ENCODE results near the gene SRRM4.
"Not testable (repeated sequence)": the region's sequence is repeated elsewhere in the genome, so short reads cannot be mapped to it uniquely, and the experiment has no call there.

SRRM4 gene

DNA sequence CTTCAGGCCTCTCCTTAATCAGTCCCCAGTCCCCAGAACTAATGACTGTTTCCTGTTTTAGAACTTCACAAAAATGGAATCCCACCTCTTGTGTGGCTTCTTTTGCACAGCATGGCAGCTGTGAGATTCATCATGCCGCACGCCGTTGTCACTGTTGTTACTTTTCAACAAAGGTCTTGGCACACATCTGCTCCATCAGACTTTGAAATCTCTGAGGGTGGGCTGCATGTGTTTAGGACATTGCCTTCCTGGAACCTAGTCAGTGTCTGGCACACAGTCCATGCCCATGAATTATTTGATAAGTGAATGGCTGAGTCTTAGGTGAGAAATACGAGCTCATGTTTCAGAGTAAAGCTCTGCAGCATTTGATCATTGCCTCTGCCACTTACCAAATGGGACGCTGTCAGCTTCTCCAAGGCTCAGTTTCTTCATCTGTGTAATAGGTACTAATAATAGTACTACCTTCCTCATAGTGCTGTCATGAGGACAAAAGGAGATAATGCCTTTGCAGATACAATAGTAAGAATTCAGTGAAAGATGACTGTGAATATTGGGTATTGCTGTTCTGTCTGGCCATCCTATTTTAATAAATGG, 90.4 kb downstream of the SRRM4 start:
- DNase-seq: no peak

DNA sequence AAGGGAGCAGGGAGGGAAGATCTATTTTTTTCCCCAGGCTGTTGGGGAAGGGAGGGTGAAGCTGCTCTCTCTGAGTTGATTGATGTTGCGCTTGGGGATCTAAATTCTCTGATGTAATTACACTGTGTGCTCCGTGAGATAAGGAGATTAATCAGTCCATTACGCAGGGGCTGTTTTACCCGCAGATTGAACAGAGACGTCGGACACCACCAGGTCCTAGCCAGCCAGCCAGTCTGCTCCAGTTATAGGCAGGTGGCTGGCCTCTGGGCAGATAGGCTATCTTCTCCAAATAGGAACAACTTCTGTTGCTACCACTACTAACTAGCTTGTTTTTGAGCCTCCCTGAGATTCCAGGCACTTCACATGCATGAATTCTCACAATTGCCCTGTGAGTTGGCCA, 91.1 kb downstream of the SRRM4 start:
- no peak for DNase-seq

DNA sequence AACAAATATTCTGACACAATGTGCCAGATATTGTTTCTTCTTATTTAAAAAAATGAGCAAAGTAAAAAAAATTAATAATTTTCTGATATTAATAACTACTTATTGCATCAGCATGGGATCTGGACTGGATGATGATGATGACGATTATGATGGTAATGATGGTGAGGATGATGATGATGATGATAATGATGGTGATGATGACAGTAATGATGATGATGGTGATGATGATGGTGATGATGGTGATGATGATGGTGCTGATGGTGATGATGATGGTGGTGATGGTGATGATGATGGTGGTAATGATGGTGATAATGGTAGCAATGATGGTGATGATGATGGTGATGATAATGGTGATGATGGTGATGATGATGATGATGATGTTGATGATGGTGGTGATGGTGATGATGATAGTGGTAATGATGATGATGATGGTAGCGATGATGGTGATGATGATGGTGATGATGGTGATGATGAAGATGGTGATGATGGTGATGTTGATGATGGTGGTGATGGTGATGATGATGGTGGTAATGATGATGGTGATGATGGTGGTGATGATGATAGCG, 94.0 kb downstream of the SRRM4 start:
- no peak for DNase-seq

DNA sequence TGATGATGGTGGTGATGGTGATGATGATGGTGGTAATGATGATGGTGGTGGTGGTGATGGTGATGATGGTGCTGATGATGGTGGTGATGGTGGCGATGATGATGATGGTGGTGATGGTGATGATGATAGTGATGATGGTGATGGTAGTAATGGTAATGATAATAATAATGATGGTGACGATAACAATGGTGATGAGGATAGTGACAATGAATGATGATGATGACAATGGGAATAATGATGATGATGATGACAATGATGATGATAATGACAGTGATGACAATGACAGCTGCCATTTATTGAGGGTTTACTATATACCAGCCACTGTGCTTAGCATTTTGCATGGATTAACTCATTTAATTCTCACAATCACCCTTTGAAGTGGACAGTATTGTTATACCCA, 94.6 kb downstream of the SRRM4 start:
- DNase-seq: no peak

DNA sequence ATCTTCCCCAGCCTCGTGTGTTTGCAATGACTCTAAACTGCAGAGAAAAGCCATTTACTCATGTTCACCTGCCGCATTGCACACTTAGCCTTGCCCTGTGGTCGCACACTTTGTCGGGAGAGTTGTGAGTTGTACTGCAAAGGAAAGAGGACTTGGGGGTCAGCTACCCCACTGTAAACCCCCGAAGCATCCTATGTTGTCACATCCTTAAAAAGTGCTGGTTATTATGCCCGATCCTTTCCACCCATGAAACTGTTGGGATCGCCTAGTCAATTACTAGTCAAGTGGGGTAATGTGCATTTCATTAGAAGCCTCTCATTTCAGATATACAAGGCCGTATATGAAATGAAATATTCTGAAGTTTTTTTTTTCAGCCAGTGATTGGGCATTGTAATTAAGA, 98.2 kb downstream of the SRRM4 start:
- DNase-seq: no peak

DNA sequence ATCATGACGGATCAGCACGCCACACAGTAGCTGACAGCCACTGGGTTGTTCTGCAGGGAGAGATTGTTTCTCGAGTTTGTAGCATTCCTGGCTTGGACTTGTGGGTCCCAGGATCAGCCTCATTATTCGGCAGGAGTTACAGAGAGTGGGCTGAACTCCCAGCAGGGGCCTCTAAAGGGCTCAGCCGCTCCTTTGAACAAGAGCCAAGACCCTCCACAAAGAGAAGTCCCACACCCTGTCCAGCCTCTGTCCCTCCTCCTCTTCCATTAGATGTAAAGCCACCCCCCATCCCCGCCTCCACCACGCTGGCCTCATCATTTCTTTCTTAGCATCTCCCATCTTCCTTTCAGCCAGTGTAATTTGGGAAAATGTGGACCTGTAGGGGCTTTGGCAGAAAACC, 100.7 kb downstream of the SRRM4 start:
- no peak for DNase-seq

DNA sequence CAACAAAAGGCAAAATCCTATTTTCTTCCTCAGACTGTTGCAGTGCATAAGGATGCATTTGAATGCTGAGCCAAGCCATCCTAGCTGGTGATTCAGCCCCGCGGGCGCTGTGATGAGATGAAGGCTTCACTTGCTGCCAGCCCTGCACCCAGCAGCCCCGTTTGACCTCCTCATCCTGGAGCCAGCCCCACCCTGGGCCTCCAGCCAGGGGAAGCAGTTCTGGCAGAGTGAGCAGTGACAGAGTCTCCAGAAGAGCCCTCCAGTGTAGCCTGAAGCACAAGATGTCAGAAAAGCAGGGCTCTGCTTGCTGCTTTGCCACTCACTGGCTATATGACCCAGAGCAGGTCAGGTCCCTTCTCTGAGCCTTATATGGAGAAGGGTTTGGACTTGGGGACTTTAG, 101.2 kb downstream of the SRRM4 start:
- peak; percentile 39 for DNase-seq

DNA sequence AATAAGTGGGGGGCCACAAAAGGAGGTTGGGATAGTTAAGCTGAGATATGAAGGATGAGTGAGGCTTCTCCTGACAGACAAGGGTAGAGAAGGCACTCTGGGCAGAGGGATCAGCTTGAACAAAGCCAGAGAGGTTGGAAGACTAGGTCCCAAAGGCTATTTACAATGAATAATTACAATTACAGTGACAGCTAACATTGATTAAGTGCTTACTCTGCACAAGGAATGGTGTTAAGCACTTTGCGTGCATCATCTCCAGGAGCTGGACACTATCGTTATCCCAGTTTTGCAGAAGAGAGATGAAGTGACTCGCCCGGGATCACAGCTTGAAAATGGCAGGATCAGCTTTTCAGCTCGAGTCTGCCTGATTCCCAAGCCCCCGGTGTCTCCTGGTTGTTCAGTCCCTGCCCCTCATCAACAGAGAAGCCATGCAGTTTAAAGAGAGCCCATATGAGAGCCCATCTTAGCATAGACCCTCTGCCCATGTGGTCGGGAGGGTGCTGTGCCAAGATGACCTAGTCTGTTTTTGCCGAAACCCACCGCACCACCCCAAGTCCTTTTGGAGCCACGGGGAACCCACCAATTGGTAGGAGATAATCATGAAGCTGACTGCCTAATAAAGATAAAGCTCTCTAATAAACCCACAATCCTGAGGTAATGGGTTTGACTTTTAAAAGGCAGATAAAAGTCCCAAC, 107.5 kb downstream of the SRRM4 start:
- no peak for DNase-seq

DNA sequence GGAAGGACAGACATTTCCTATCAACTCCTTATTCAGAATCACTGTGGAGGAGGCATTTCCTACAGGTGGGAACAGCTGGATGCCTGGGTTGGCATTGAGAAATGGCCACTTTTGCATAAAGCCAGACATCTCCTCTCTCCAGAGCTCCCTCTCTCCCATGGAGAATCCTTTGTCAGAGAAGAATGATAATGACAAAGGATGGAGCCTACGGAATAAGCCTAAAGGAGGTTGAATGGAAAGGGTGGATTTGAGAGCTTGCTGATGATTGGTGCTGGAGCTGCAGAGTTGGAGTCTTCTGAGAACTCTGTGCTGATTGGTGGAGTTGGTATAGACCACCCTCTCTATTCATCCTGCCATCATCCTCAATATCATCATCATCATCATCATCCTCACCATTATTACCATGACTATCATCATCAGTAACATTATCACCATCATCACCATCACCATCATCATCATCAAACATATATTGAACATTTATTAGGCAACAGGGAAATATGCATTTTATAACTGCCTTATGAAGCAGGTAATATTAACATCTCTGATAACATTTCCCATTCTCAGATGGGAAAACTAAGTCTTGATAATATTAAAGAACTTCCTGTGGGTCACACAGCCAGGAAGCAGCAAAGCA, 108.2 kb downstream of the SRRM4 start:
- DNase-seq: no peak

DNA sequence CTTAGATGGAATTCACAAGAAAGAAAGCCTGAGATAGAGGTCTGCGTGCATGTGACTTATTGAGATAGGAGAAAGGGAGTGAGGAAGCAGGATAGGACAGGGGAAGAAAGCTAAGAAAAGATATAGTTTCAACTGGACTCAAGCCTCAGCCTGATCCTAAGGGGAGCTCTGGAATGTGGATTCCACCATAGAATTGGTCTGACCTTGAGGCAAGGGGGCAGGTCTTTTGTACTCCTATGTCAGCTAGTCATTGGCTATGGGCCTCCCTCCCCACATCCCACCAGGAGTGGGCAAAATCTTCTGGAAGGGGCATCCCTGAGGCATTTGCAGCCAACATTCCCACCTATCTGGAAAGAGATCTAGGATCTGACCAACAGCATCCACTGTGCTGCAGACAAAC, 108.9 kb downstream of the SRRM4 start:
- DNase-seq: no peak

DNA sequence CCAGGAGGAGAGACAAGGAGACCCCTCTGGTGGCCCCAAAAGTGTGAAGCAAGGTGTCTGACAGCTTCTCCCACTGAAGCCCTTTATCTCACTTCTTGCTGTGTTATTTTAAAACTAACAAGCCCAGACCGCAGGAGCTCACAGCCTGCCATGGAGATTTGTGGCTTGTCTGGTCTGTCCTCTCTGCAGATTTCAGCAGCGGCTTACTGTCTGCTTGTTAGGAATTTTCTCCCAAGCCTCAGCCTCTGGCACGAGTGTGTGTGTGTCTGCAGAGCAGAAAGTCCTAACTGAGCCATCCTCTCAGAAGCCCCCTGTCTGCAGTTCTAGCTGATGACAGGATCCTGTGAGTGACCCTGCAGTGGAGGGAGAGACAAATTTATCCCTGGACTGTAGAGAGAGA, 109.5 kb downstream of the SRRM4 start:
- DNase-seq: no peak

DNA sequence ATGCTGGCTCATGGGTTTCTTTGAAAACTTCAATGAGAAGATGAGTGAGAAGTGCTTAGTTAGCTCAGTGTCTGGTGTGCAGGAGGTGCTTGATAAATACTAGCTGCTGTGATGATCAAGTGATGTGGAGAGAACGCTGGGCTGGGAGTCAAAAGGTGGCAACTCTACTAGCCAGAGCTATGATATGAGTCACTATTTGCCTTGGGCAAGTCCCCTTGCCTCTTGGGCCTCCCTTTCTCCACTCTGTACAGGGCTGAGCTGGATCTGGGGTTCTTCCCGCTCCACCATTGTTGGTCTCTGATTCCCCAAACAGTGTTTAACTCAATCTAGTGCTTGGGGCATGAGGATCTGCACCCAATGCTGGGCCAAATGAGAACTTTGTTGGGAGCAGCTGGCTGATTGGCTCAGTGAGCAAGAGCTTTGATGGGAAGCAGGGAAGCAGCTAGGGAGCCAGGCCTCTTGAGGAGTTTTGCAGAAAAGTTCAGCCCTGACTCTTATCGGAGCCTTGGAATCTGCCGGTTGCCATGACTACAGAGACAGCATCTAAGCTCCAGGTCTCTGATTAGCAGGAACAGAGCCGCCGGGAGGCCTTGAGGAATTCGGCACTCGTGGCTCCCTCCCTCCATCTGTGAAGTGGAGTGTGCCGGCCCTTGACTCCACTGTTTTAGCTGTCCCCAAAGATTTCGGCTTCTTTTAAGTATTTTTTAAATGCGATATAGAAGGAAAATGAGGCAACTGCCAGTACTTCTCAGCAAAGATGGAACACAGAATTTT, 115.3 kb downstream of the SRRM4 start:
- peak; percentile 43 for DNase-seq

DNA sequence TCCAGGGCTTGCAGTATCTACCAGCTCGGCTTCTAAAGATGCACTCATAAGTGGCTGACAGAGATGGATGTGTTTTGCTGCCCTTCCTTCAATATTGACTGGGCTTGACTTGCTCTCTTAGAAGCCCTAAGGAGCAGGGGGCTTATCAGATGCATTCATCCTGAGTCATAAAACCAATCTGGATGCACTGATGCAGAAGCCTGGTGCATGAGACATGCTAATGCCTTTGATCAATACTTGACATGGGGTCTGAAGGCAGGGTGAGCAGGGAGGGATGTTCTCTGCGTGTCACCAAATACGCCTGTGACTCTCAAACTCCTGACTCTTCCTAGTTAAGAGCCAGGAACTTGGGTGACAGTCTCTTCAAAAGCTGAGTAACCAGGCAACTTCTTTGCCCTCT, 119.6 kb downstream of the SRRM4 start:
- peak; percentile 54 for DNase-seq

DNA sequence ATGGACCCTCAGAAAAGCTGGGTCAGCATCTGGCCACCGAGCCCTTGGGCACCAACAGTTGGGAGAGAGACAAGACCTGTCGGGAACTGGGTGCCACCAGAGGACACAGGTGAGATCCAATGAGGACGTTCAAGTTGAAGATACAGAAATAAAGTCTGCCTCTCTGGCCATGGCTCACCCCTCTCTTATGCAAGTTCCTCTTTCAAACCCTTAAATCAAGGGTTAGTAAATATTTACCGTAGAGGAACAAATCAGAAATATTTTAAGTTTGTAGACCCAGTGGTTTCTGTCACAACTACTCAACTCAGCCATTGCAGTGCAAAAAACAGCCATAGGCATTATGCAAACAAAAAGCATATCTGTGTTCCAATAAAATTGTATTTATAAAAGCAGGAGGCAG, 120.9 kb downstream of the SRRM4 start:
- no peak for DNase-seq

DNA sequence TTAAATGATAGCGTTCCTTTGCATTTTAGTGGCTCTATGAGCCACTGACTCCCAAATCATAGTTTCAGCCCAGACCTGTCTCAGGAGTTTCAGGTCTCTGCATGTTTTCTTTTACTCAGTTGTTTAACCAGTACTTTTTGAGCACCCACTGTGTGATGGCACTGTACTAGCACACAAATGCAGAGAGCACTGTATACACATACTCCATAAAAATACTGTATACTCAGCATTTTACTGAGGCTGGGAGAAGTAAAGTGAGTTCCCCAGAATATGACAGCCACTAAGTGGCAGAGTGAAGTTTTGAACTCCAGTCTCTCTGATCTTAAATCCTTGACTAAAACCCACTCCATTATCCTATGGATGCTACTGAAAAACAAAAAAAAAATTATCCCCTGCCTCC, 121.4 kb downstream of the SRRM4 start:
- no peak for DNase-seq

DNA sequence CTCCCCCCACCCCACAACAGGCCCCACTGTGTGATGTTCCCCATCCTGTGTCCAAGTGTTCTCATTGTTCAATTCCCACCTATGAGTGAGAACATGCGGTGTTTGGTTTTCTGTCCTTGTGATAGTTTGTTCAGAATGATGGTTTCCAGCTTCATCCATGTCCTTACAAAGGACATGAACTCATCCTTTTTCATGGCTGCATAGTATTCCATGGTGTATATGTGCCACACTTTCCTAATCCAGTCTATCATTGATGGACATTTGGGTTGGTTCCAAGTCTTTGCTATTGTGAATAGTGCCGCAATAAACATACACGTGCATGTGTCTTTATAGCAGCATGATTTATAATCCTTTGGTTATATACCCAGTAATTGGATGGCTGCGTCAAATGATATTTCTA, 123.6 kb downstream of the SRRM4 start:
- DNase-seq: not testable (repeated sequence)

DNA sequence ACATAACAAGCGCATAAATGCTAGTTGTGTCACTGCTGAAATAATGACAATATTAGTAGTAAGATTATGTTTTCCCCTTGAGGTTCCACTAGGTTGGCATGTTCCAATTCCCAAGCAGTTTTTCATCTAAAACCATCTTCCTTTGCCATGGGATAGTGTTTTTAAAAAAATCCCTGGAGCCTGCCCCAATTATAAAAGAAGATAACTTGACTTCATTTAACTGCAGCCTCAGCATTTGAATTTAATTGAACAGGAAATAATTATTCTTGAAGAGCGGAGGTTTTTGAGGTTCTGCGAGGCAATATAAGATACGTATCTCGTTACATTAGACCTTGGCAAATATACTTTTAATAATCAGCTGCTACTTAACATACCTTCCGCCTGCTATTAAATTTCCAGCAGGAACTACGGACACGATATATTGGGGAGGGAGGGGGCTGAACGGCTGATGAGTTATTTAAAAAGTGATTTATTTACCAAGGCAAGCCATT, 132.2 kb downstream of the SRRM4 start:
- DNase-seq: no peak

DNA sequence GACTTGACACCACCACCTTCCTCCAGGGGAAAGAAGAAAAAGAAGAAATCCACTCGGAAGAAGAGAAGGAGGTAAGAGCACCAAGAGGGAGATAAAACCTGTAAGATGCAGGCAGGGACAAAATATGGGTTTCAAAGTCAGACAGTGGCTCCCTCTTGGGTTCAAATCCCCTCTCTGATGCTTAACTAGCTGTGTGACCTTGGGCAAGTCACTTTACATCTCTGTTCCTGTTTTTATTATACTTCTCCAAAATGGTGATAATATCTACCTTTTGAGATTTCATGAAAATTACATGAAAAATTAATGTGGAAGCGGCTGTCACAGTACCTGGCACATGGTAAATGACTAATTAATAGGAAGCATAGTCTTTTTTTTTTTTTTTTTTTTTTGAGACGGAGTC, 133.0 kb downstream of the SRRM4 start:
- DNase-seq: no peak

DNA sequence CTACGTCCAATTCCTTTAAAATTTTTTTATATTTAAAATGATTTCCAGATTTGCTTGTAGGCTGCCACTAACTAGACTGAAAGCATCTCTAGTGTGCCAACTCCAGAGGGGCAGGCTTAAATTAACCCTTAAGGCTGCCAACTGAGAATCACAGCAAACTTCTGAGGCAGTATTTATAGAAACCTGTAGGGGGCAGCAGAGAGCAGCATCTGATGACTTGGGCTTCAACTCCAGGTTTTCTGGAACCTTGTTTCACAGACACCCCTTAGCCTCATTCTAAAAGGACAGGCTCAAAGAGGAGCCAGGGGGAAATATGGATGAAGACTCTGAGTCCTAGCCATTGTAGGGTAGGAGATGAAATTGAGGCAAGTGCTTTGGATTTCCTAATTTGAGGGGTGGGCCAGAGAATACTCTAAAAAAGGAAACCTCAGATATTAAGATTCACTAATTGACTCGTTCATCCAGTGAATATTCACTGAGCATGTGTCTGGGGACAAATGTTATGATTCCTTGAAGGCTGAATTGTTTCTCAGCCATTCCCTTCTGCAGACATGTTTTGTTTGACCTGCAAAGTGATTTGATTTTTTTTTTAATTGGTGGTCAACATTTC, 134.1 kb downstream of the SRRM4 start:
- DNase-seq: peak; percentile 76

DNA sequence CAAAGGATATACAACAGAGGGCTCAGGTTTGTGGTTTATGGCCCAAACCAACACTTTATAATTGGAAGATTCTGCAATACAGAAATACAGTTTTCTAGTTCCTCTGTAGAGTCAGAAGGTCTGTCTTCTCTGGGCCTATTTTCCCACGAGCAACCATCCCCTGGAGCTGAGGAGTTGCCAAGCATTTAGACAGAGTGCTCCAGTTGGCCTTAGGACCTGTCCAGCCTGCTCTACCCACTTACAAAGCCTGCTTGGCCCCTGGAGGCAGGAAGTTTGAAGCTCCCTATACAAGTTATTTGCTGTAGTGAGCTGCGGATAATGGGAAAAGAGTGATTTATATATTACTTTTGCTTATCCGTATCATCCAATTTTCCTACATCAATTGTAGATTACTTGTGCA, 136.6 kb downstream of the SRRM4 start:
- DNase-seq: no peak

DNA sequence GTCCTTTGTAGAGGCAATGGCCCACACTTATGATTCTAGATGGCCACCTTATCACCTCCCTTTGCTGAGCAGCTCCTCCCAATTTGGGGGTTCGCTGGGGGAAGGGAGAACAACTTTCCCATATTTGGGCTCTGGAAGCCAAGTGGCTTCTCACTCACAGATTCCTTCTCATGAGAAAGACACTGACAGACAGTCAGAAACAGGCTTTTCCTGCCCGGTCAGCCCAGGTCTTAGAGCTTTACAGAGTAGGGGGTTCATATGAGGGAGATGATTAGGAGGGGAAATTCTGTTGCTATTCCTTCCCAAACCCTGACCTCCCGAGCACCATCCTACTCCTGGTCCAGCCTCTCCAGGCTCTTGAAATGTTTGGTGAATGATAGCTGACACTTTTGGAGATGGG, 137.3 kb downstream of the SRRM4 start:
- DNase-seq: no peak

DNA sequence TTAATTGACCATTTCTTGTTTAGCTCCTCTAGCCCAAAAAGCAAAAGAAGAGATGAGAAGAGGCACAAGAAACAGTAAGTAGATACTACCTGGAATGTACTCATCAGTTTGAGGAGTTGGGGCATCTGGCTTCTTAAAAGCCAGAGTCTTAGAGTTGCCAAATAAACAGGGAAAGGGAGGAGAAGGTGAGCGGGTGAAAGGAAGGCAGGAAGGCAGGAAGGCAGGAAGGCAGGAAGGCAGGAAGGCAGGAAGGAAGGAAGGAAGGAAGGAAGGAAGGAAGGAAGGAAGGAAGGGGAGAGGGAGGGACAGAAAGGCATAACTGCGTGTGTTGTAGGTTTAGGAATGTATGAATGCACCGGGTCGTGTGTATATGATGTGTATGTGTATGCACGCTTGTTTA, 140.7 kb downstream of the SRRM4 start:
- DNase-seq: no peak

DNA sequence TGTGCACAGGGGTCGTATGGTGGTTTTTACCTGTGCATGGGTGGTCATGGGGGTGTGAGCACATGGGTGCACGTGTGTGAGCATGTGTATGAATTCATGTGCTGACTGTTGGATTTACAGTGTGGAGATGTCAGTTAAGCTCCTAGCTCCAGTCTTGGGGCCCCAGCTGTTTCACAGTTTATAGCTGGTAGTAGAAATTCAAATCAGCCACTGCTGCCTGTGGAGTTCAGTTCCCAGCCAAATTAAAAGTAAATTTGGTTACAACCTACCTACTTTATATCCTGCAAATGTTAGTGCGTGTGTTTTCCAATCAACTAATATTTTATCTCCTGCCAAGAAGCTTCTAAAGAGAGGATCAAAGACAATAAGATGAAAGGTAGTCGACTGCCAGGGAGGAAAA, 141.4 kb downstream of the SRRM4 start:
- no peak for DNase-seq

All from retina (tissue), 1 donor.